GM19397 (cell line): ENCODE data around the gene PAK5.
"Not testable (repeated sequence)": the region's sequence is repeated elsewhere in the genome, so short reads cannot be mapped to it uniquely, and the experiment has no call there.

Experiments used
- ATAC-seq: cut with Tn5 transposase; IDR thresholded peaks from one replicate; pipeline ENCODE4 v1.9.1; 2021; ENCODE audit warnings: mild to moderate bottlenecking, moderate library complexity; ENCODE audit not compliant: unreplicated experiment

The PAK5 gene

DNA sequence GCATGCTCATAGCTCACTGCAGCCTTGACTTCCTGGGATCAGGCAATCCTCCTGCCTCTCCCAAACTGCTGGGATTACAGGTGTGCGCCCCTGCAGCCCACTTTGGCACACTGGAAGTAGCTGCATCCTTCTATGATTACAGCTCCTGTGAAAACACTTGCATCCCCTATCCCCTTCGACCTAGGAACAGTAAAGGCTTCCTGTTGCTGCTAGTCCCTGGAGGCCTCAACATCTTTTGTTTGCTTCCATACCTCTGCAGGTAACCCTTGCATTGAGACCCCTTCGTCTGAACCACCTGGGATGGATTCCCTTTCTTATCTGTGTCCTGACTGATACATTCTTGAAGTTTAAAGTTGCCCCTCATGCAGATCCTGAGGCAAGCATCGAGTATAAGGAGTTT lies 152.4 kb downstream of the PAK5 start:
- no peak for ATAC-seq

DNA sequence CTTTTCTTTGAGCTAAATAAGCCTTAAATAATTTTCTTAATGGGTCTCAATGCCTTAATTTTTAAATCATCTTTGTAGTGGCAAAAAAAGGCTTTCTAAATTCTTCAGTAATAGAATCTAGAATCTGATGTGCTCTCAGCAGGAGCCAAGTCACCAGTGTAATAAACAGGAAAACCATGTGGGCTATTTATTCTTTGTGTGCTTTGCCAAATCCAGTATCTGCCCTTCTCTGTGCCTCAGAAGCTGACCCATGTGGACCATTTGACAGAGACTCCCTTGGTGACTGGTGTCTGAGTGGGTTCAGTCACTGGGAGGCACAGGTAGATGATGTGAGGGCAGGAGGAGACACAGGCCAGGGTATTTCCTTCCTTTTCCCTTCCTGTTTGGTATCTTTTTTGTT lies 152.9 kb downstream of the PAK5 start:
- ATAC-seq: no peak

DNA sequence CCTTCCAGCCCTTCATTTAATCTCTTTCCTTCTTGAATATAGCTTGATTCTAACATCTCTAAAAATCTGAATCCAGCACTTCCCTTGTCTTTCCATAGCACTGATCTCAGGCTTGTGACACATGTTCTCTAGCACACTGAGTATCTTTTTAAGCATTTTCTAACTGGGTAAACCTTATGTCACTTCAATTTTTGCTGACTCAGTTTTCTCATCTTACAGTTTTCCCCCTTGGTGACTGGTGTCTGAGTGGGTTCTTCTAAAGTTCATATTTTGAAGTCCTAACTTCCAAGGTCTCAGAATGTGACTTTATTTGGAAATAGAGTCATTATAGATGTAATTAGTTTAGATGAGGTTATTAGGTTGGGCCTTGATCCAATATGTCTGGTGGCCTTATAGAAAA lies 153.9 kb downstream of the PAK5 start:
- no peak for ATAC-seq

DNA sequence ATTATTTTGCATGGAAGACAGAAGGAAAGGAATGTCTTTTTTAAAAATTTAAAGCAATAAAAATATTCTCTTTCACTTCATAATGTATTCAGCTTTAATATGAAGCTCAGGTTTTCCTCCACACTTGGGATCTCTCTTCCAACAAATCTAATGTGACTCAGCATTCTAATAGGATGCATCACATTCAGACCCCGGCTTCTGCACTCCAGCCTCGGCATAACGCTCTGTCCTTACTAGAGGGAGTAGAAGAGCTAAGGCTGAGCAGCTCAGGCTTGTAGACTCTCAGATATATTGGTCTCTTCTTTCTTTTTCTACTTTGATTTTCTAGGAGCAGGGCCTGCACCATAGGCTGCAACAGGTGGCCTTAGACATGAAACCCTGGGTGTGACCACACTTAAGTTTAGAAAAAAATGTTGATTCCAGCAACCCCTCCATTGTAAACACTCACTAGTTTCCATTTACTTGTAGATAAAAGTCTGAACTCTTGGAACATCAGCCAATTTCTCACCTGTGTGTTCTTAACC lies 161.7 kb downstream of the PAK5 start:
- ATAC-seq: no peak

DNA sequence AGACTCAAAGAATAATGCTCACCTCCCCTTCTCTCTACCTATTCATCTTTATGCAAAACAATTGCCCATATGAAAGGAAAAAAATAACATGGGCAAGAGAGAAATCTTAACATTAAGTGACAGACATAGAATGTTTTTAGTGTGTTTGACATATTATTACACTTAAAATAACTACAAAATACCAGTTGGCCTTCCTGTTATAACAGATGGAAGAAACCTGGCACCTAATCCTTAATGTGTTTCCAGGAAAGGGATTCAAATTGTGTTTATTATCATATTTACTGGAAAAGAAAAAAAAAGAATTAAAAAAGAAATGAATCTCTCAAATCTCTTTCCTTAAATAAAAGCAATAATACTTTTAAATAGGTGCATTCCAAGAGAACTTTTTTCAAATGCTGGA lies 165.9 kb downstream of the PAK5 start:
- no peak for ATAC-seq

DNA sequence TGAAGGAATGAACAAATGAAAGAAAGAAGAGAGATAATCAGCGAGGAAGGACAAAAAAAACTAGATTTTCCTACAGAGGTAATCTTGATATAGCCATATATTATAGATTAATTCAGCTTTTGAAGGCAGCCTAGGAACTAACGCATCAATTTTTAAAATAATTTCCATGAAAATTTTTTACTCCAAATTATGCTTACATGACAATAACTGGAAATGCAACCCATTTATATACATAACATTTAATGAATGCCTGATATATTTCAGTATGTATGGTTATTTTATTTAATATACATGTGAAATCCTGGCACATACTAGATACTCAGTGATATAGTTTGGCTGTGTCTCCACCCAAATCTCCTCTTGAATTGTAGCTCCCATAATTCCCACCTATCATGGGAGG lies 166.8 kb downstream of the PAK5 start:
- no peak for ATAC-seq

DNA sequence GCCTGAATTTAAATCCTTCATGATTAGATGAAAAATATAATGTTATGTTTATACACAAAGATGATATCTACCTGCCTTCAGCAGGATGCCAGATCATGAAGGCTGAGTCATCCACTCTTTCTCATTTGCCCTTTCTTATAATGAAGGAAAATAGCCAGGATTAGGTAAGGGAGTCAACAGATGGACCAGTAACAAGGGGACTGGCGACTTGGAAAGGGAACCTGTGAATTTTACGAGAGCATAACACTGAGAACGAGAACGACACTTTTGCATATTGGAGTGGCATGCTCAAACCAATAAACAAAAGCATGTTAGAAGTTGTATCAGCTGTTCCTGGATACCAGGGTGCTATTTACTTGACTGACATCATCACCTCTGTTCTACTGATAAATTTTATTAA lies 170.5 kb downstream of the PAK5 start:
- no peak for ATAC-seq

DNA sequence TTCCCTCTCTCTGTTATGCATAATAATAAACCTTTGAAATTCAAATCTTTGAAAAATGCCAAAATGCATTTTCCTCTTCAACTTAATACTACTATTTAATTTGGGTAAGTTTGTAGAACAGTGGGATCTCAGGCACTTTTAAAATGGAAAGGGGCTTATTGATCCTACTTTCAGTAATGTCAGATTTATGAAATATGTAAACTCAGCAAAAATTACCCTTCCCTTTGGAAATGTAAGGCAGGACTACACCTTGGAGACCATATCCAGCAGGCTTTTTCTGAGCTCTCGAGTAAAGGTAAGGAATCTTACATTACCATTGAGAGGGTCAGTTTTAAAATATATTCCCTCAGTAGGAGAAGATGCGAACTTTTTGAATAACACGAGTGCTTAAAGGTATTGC lies 175.5 kb downstream of the PAK5 start:
- ATAC-seq: no peak

DNA sequence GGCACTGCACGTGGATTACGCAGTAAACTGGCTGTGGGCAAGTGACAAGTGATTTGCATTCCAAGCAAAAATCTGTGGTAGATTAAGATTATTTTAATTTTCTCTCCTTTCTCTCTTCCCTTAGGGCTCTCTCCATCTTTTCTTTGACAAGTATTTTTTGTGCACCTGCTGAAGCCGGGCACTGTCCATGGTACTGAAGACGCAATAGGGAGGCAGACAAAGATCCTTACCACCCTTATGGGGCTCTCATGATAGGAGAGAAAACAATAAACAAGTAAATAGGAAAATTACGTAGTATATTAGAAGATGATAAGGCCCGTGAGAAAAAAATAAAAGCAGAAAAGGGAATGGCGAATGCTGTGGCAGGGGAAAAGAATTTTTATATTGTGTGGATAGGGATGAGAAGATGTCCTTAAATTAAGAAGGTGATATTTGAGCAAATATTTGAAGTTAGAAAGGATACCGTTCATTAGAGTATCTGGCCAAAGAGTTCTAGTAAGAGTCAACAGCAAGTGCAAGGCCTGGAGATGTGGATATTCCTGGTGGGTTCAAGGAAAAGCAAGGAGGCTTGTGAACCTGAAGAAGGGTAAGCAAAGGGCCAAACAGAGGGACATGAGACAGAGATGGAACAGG lies 178.5 kb downstream of the PAK5 start:
- no peak for ATAC-seq

DNA sequence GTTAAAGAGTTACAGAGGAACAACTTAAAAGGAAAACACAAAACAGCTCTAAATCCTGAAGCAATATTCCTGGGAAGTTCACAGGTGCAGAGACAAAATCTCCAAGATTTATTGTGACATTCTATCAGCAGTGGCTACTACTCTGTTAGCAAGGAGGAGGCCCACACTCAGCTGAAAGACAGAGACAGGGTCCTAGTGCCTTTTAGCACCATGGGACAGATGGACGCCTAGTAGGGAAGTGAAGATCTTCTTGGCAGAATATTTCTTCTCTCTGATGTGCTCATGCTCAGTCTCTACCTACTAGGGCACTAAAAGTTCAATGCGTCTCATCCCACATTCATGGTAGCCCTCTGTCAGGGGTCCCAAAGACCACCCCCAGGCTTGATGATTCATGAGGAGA lies 191.1 kb downstream of the PAK5 start:
- no peak for ATAC-seq

DNA sequence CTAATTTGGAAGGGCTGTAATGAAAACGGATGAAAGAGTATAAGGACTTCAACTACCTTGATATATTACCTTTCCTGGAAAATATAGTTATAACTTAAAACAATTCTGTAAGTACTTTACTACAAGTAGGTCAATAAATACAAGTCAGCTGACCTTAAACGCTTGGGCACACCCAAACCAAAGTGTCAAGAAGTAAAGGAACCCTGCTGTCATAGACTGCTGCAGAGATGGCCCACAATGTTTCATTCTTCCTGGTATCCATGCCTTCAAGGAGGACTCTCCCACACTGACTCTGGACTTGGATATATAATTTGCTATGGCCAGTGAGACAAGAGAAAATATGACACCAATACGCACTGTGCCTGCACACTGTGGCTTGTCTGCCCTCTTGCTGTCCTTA lies 192.5 kb downstream of the PAK5 start:
- ATAC-seq: no peak

DNA sequence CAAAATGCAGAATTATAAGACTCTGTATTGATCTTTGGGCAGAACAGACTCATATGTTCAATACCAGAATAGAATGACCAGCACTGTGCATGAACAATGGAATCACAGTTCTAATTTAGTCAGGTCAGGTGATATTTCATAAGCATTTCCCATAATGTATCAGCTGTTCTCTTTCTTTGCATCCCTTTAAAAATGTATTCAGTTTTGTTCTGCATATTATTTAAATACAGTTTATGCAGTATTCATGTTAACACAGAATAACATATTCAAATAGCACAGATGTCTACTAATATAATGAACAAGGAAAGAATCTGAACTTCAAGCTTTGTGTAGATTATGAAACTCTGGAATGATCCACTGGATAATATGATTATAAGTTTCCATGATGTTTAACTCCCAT lies 196.0 kb downstream of the PAK5 start:
- no peak for ATAC-seq

DNA sequence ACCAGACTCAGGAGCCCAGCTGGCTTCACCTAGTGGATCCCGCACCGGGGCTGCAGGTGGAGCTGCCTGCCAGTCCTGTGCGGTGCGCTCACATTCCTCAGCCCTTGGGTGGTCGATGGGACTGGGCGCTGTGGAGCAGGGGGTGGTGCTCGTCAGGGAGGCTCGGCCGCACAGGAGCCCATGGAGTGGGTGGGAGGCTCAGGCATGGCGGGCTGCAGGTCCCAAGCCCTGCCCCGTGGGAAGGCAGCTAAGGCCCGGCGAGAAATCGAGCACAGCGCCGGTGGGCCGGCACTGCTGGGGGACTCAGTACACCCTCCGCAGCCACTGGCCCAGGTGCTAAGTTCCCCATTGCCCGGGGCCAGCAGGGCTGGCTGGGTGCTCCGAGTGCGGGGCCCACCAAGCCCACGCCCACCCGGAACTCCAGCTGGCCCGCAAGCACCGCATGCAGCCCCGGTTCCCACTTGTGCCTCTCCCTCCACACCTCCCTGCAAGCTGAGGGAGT lies 197.3 kb downstream of the PAK5 start:
- ATAC-seq: not testable (repeated sequence)

DNA sequence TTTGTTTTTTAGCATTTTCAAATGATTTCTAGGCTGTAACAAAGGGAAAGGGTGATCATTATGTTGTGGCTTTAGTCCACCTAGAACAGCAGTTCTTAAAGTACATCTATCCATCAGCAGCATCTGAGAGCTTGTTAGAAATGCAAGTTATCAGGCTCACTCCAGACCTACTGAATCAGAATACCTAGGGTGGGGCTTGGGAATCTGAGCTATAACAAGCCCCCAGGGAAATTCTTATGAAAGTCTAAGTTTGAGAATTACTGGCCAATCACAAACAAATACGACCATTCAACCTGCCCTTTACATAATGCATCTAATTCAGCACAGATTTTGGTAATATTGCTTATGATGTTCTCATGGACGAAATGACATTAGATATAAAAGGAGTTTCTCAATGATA lies 201.0 kb downstream of the PAK5 start:
- ATAC-seq: no peak

DNA sequence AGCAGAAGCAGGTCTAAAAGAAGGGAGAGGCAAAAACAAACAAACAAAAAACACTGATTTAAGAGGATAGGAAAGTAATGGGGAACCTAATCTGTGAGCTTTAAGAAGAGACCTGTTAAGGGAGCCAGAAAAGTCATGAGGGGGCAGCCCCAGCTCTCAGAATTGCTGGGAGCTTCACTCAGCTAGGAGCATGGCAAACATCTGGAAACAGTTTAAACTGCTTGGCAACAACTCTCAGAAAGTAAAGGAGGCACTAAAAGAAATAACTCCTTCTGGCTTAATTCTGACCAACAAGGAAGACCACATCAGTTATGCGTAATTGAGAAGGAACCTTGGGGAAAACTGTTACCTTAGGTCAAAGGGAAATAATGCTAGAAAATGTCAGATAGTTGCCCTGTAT lies 203.1 kb downstream of the PAK5 start:
- ATAC-seq: no peak

DNA sequence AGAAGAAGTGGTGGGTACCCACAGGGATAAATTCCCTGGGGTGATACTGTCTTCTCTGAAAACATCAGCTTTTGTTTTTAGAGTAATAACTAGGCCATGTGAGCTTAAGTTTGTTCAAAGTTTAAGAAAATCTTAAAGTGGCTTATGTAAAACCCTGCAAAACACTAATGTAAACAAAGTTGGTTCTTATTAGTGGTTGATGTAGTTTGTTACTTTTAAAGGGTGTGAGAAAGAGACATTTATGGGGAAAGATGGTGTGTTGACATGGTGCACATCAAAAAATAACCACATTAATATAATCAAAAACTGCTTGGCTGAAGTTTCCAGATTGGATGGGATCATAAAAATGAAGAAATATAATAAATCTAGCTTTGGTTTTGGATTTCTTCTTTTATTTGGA lies 204.5 kb downstream of the PAK5 start:
- ATAC-seq: no peak

DNA sequence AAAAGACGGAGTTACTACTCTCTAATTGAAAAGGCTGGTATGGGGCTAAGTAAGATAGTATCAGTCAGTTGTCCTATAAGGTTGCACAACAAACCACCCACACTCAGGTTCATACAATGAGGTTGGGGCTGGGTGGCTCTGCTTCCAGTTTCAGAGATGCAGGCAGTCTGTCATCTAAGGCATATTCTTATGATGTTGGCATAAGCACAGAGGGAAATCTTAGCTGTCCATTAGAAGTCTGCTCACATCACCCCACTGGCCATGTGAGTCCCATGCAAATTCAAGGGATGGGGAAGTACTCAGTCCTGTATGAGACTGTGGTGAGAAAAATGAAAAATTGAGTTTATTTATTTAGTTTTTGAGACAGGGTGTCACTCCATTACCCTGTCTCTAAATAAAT lies 205.9 kb downstream of the PAK5 start:
- ATAC-seq: no peak

DNA sequence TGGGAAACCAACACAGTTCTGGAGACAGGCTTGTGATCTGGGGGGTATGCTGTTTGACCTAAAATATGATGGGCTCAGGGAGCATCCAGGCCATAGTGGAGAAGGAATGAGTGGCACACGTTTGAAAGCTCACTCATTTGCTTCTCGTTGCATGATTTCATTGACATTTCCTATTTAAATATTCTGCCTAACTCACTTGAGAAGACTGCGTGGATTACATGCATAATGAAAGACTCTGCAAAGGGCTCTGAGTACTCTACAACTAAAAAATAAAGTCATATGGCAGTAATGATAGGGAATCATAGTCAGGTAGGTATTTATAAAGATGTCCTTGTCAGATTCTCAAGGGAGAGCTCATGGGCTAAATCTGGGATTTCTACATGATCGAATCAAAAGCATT lies 206.6 kb downstream of the PAK5 start:
- no peak for ATAC-seq

DNA sequence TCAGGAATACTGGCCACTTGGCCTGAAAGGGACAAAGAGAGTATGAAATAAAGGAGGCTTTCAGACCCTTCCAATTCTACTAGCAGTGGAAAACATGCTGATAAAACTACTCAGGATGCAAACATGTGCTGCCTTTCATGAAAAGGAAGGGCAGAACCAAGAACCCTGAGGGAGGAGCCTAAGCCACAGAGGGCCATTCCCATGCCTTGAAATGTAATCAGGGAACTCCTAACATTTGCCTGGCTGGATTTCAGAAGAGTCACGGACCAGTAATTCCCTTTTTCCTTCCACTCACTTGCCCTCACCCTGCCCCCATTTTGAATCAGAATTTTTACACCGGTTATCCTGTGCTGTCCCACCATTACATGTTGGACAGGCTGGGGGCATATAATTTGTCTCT lies 208.3 kb downstream of the PAK5 start:
- no peak for ATAC-seq

DNA sequence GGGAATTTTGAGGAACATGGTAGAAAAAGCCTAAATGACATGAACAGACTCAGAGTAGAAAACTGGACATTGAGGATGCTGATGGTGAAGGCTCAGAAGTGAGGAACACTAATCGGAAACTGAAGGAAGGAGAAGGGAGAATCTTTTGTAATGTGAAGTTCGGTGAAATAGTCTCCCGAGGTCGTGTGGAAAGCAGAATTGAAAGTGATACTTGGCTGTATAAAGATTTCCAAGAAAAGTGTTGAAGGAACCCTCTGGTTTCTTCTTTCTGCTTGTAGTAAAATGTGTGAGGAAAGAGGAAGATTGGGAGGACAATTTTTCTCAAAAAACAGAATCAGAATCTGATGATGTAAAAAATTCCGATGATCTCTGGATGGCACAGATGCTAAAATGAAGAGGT lies 209.0 kb downstream of the PAK5 start:
- no peak for ATAC-seq

DNA sequence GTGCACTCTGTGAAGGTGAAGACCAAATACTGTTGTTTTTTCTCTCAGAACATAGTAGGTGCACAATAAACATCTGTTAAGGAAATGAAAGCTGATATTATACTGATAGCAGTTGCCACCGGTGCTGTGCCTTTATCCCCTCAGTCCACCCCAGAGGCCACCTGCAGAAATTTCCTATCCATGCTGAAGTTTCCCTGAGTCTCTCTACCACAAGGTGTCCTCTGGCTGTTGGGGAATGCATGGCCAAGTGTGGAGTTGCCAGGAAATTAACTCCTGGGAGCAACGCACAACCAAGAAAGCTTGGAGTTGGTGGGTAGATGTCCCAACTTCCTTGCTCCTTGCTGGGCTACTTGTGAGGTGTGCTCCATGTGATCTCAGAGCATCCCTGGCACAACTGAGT lies 210.3 kb downstream of the PAK5 start:
- no peak for ATAC-seq

DNA sequence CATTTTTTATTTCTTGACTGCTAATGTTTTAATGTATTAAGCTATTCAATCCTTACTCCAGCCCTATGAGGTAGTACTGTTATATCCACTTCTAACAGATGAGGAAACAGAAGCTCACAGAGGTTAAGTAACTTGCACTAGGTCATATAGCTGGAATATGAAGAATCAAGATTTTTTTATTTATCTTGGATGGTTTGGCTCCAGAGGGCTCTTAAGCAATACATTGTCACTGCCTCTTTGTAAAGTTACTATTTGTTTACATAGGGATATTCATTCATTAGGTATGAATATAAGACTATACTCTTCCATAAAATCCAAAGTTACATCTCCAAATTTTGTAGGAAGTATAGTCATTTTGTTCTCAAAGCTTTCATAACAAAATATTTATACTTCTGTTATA lies 210.7 kb downstream of the PAK5 start:
- no peak for ATAC-seq

DNA sequence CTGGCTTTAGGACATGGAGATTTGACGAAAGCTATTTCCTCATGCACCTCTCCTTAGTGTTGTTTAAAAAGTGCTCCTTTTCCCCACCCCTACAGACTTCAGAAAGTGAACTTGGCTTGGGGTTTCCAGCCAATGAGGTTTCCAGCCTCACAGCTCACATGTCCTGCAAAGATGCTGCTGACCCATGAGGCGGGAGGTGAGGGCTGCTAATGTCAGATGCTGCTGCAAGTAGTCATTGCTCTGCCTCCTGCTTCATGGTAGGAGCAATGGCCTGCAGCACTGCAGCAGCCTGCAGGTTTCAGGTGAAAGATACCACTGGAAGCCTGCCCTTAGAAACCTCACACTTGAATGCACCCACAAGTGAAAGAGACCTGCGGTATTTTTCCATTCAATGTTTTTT lies 211.7 kb downstream of the PAK5 start:
- ATAC-seq: no peak
